Activated CD8-positive, alpha-beta memory T cell treated with anti-CD3 and anti-CD28 coated beads, Interleukin-2, amount 50 U/mL, for 4 hours (primary cell): ENCODE measurements around the gene IL17RB.

Experiments used
- DNase-seq: peaks from one replicate; pipeline ENCODE4 v3.0.0-alpha.2; 2020

IL17RB gene, protein sequence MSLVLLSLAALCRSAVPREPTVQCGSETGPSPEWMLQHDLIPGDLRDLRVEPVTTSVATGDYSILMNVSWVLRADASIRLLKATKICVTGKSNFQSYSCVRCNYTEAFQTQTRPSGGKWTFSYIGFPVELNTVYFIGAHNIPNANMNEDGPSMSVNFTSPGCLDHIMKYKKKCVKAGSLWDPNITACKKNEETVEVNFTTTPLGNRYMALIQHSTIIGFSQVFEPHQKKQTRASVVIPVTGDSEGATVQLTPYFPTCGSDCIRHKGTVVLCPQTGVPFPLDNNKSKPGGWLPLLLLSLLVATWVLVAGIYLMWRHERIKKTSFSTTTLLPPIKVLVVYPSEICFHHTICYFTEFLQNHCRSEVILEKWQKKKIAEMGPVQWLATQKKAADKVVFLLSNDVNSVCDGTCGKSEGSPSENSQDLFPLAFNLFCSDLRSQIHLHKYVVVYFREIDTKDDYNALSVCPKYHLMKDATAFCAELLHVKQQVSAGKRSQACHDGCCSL

DNA sequence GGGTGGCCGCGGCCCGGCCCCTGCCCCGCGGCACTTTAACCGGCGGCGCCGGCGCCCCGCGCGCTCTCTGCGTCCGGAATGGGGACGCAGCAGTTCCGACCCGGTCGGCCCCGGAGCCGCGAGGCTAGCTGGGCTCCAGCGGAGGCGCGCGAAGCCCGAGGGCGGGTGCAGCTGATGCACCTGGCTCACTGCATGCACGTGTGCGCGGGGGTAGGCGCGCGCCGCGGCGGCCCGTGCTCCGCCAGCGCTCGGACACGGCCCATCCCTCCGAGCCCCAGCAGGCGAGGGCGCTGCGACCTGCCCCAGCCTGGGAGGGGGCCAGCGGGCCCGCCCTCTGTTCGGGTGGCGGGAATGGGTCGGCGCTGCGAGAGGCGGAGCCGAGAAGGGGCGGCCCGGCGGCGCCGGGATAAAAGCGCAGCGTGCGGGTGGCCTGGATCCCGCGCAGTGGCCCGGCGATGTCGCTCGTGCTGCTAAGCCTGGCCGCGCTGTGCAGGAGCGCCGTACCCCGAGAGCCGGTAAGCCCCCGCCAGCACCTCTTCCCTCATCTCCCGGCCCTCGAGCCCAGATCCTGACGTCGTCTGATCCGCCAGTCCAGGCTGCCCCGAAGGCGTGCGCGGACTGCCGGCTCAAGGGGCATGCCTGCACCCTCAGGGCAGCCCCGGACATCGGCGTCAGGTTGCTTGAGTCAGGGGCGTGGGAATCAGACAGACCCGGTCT lies at the start of gene IL17RB, which contains the start of gene CHDH:
IL17RB (plus strand) TSS at position 435 of the 717 bp plus-strand sequence; CDS start at position 456, 21 bp downstream.
CHDH (minus strand) TSS at position 286 of the 717 bp plus-strand sequence. CDS start 22,411 bp downstream, outside the sequence.
- DNase-seq = no peak

DNA sequence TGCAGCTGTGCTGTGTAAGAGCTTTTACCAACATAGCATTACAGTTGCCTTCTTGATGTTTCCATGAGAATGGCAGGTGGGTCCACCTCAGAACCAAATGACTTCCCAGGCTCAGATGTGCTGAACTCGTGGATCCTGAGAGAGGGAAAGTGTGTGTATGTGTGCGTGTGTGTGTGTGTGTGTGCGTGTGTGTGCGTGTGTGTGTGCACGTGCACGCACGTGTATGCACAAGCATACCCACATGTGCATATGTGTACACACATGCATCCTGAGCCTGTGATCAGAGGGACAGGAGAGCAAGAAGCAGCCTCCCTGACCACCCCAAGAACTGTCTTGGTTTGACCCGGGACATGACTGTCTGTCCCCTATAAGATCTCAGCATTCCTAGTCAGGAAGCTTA lies 48.2 kb upstream of the IL17RB start:
- DNase-seq = no peak

DNA sequence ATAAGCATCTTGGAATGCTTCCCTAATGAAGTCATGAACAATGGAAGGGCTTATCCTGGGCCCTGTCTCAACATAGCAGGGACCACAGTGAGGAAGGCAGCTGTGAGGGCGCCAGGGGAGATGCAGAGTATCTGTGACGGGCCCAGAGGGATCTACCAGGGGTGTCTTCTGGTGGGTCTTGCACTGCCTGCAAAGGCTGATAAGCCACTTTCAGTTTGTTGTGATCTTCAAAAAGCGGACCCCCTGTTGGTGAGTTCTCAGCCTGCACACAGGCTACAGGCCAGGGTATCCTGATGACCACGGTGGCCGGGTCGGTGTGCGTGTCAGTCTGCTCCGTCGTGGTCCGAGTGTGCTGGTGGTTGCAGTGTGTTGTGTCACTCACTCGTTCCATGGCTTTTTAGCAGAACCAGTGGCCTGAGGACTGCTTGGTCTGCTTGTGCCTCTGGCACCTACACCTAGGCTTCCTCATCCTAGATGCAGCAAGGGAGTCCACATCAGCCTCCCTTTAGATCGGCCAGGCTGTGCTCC lies 47.0 kb upstream of the IL17RB start:
- no peak for DNase-seq

DNA sequence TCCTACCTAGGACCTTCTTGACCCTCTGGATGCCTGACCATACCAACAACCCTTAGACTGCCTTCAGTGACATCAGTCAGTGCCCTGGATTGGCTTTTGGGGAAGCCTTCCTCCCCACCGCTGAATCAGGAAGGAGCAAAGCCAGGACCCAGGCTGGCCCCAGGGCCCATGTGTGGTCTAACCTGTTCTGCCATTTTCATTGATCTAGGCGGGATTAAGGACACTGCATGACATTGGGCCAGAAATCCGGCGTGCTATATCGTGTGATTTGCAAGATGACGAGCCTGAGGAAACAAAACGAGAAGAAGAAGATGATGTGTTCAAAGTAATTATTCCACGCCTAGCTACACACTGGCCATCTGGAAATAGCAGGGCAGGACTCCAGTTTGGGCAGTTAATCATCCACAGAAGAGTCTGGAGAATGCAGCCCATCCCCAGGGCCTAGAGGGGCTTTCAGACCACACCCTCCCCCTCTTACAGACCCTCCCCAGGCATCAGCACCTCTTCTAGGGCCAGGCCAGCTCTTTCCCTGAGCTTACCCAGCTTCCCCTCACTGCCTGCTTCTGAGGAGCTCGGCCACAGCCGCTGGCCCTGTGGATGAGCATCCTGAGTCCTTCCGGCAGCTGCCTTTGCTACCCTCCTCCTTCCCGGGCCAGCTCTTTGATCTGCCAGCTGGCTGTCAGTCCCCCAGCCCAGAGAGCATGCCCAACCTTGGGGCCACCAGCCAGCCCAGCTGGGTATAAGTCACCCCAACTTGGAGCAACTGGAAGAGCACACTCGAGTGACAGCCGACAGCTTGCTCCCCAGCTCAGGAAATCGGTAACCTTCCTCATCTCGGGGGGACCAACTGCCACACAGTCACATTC lies 46.1 kb upstream of the IL17RB start:
- DNase-seq = no peak

DNA sequence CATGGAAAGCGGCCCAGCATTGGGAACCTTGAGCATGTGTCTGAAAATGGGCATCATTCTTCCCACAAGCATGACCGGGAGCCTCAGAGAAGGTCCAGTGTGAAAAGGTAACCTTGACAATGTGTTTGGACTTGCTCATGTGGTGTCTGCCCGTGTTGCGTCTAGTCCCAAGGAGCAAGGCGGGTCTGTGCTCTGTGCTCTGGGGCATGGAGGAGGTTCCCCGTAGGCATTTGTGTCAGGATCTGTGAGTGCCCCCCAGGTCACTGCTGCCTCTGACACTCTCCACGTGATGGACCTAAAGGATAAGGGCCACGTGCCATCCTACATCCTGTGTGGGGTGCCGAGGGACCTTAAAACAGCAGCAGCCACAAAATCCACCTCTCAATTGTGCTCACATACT lies 45.0 kb upstream of the IL17RB start:
- DNase-seq = no peak

DNA sequence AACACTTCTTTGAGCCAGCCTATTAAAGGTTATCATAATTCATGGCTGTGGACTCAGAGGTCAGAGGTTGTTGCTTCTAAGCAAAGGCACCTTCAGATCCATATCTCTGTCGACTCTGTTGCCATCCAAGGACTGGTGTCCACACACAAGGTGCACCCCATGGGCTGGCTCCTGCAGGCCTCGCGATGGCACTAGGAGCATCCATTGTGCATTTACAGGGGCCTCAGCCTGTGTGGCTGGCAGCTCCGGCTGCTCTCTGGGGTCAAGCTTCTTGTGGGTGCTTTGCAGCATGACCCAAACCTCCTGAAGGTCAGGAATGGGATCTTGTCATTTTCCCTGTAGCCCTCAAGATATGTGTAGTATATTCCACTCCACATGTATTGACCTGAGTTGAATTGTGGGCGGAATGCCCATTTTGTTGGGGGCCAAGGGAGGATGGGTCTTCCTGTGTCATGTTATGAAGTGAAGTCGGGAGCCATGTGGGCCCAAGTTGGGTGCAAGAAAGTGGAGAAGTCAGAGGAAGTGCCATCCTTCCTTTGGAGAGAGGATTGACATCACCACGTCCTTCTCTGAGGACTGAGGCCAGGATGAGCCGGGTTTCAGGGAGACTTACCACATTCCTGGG lies 44.0 kb upstream of the IL17RB start:
- DNase-seq = no peak

DNA sequence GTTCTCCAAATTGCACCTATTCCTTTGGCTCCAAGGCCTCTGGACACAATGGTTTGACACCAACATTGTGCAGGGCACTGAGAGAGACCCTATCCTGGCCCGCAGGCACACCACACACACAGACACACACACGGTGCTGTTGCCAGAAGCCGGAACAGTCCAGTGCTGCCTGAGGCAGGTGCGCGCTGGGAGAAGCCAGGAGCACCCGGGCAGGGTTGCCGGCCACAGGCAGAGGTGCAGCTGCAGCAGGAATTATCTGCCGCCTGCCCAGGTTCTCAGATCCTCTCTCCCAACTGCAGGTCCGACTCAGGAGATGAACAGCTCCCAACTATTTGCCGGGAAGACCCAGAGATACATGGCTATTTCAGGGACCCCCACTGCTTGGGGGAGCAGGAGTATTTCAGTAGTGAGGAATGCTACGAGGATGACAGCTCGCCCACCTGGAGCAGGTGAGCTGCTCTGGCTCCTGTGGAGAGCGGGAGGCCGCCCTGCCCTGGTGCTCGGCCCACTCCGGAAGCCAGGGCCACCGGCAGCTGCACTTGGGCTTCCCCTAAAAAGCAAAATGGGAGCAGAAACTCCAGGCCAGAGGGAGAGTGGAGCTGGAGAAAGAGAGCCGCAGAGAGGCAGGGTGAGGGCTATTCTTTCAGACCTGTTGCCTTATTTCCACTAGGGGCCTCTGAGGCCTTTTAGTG lies 43.1 kb upstream of the IL17RB start:
- no peak for DNase-seq

DNA sequence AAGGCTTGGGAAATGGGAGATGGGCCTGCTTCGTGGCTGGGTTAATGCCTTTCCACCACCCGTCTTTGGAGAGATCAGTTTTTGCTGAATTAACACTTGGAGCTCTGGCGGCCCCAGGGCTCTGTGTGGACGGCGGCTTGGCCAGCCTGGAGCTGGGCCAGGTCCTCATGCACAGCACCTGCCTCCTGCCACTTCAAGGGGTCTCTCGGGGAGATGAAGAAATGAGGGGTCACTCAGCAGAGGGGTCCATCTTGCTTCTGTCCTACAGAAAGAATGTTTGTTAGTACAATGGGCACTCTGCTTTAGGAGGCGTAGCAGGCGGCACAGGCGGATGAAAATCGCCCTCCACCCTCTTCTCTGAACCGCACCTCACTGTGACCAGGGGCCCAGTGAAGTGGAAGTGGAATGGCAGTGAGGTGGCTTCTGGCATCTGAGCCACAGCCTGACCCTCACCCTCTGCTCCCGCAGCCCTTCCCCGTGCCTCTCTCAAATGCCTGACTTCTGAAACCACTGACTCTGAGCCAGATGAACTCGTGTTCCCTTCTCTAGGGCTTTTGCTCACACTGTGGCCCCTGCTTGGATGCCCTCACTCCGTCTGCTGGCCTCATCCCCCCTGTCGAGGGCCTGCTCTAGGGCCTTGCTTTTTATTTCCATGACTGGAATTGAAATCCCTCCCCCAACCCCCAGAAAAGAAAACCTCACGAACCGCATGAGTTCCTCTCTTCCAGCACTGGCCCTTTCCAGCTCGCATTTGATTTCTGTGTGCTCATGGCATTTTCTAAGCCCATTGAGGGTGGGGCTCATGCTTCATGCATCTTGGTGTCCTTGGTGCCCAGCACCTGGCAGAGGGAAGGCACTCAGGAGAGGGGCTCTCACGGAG lies 42.3 kb upstream of the IL17RB start:
- DNase-seq = no peak

DNA sequence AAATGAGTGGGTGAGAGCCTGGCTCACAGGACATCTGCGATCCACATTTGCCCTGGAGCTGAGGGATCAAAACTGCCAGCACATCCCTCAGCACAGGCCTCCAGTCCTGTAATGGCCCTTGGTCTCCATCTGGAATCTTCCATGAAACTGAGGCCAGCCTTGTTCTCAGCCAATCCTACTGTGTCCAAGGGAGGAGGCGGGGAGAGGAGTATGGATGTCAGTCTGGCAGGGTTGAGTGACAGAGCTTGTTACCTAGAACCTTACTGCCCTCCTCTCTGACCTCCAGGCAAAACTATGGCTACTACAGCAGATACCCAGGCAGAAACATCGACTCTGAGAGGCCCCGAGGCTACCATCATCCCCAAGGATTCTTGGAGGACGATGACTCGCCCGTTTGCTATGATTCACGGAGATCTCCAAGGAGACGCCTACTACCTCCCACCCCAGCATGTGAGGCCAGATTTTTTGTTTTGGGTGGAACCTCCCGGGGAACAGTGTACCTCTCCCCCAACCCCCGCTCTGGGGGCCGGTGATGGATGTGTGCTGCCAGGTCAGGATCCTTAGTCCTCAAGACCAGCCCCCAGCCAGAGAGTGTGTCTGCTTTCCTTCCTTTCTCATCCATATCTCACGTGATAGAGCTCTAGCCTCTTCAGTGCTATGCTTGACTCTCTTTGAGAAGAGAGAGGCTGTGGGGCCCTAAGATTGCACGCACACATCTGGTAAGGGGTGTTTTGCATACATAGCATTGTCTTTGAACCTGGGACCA lies 41.5 kb upstream of the IL17RB start:
- DNase-seq = no peak

DNA sequence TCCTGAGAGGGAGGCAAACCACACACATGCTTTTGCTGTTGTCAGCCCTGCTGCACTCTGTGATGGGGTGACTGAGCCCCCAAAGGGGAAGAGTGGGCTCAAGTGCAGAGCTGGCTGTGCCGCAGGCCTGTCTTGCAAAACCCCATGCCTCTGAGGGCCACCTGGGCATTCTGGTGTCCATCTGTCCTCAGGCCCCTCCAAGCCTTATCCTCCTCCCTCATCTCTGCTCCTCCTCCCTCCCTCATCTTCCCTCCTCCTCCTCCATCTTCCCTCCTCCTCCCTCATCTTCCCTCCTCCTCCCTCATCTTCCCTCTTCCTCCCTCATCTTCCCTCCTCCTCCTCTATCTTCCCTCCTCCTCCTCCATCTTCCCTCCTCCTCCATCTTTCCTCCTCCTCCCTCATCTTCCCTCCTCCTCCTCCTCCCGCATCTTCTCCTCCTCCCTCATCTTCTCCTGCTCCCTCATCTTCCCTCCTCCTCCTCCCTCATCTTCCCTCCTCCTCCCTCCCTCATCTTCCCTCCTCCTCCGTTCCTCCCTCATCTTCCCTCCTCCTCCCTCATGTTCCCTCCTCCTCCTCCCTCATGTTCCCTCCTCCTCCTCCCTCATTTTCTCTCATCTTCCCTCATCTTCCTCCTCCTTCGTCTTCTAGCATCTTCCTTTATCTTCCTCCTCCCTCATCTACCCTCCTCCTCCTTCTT lies 40.8 kb upstream of the IL17RB start:
- no peak for DNase-seq

DNA sequence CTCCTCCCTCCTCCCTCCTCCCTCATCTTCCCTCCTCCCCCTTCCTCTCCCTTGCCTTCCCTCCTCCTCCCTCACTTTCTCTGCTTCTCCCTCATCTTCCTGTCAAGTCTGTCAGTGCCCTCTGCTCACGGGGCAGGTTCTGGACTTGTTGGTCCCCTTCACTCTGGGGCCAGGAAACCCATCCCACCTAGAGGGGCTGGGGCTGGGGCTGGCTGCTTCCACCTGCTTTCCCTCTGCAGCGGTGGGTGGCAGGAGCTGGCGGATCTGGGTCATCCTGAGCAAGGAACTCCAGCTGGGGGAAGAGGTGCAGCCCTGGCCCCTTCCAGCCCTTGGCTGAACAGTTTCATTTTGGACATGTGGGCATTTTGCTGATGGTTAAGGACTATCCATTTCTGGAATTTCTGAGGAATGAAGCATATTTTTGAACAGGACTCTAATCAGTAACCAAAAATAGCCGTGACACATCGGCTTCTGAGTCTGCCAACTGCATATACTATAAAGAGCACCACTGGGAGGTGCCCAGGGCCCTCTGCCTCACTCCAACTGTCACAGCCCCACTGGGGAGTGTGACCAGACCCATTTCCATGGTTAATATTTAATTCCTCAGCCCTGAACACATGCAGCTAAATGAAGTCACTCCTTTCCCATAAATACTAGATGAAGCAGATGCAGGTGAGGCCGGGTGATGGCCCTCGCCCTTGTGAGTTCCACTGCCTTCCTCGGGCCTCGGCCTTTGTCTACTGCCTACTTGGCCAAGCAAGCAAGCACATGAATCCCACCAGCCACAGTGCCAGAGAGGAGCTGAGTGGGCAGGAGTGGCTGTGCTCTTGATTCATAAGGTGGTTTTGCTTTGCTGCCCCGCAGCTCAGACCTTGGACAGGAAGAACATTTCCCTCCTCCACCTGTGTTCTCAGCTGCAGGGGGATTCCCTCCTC lies 39.9 kb upstream of the IL17RB start:
- DNase-seq = no peak

DNA sequence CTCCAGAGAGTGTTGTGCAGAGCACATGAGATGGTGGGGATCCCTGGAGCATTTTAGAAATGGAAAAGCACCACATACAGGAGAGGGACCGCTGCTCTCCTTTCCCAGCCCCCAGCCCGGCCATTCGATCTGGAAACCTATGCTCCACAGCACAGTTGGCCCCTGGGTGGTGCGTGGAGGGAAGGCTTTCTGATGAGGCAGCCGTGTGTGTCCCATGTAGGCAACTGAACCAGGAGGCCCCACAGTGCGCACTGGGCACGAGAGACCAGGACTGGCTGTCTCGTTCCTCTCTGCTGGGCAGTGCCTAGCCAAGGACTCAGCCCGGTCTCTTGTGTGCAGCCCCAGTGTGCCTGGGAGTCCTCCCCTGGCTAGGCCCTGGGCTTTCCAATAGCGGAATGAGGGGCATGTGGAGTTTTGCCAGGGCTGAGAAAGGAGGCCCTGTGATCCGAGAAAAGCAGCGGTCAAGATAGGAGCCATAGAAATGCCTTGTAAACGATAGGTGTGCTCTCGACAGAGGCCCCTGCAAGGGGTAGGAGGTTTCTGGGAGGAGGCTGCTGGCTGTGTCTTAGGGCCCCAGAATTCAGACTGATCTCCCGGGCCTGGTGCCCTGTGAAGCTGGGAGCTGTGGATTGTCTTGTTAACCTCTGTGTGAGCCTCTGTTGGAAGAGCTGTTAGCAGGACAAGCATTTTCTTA lies 39.1 kb upstream of the IL17RB start:
- no peak for DNase-seq

DNA sequence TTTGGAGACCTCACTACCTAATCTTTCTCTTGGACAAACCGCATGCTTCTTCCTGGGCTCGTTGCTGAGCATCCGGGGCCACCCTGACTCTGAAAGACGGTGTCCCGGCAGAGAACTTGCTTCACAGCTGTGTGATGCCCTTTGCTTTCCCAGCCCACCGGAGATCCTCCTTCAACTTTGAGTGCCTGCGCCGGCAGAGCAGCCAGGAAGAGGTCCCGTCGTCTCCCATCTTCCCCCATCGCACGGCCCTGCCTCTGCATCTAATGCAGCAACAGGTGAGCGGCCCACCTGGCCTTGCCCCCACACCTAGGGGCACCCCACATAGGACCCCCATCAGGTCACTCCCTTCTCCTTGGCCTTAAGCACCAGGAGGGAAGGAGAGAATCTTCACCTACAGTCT lies 37.9 kb upstream of the IL17RB start:
- DNase-seq = no peak

DNA sequence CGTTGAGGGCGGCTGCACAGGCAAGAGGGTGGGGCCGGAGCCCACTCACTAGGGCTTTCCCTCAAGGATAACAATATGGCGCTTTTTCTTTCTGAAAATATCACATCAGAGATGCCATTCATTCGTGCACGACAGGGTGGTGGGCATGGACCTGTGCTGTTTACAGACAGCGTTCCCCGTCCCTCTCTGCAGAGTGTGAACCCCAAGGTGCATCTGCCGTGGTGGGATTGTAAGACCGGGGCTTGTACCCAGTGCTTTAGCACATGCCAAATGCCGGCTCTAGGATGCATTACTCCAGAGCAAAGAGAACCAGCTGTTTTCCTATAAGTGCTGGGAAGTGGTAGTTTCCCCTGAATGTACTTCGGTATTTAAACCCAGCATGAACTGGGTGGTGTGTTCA lies 37.1 kb upstream of the IL17RB start:
- no peak for DNase-seq

DNA sequence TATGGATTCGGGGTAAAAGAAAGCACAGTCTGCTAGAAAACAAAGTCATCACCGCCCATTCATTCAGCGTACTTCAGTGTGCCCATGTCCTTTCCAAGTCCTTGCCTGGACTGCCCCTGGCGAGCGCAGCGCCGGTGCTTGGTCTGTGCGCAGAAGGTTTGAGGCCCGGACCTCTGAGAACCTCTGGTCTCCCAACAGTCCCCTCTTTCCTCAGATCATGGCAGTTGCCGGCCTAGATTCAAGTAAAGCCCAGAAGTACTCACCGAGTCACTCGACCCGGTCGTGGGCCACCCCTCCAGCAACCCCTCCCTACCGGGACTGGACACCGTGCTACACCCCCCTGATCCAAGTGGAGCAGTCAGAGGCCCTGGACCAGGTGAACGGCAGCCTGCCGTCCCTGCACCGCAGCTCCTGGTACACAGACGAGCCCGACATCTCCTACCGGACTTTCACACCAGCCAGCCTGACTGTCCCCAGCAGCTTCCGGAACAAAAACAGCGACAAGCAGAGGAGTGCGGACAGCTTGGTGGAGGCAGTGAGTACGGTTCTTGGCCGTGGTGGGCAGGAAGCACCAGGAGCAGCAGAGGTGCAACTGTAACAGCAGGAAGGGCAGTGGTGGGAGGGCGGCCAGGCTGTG lies 36.5 kb upstream of the IL17RB start:
- DNase-seq = no peak

DNA sequence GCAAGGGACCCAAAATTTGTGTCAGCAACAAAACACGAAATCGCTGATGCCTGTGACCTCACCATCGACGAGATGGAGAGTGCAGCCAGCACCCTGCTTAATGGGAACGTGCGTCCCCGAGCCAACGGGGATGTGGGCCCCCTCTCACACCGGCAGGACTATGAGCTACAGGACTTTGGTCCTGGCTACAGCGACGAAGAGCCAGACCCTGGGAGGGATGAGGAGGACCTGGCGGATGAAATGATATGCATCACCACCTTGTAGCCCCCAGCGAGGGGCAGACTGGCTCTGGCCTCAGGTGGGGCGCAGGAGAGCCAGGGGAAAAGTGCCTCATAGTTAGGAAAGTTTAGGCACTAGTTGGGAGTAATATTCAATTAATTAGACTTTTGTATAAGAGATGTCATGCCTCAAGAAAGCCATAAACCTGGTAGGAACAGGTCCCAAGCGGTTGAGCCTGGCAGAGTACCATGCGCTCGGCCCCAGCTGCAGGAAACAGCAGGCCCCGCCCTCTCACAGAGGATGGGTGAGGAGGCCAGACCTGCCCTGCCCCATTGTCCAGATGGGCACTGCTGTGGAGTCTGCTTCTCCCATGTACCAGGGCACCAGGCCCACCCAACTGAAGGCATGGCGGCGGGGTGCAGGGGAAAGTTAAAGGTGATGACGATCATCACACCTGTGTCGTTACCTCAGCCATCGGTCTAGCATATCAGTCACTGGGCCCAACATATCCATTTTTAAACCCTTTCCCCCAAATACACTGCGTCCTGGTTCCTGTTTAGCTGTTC lies 35.0 kb upstream of the IL17RB start:
- no peak for DNase-seq
